ENCODE results near the gene IFT22.
A peak's percentile ranks its signal among the peaks of the same experiment; 100 is the strongest.
"Not testable (repeated sequence)": the region's sequence is repeated elsewhere in the genome, so short reads cannot be mapped to it uniquely, and the experiment has no call there.

The IFT22 gene

DNA sequence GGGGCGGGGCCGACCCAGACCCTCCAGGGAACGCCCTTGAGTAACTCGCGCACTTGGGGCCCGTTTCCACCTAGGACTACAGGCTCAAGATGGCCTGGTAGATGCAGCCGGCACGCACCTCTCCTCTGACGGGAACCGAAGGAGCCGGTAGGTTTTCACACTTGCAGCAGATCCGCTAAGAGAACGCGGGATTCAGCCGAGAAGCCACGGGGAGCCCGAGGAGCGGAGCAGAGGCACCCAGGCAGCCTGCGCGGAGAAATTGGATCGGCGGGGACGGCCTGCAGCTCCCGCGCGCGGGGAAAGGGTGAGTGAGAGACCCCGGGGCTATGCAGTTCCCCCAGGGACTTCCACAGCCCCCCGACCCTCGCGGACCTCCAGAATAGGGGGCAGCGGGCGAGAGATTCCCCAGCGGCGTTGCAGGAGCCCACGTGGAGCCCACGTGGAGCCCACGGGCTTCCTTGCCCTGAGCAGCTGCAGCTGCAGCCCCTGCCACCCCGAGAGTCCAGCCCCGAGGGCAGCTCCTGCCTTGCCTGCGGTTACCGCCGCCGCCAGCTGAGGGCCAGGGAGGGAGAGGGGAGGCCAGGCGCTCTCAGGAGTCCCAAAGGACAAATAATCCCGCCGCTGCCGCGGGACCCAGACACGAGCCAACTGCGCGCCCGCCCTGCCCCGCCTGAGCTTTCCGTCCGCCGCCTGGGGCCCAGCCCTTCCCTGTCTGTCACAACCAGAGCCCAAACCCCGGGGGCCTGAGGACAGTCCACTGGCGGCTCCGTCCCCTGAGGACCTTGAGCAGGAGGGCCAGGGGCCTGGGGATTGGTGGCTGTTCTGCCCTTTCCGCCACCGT is 13.1 kb downstream of the IFT22 start:
- peak; percentile 34 for DNase-seq

GRCh38 chr7:101306307-101306706 is 15.3 kb downstream of the IFT22 start:
- DNase-seq = no peak

- no peak for DNase-seq
These were observed 18.4 kb downstream of the IFT22 start for GRCh38 chr7:101303102-101303701.

DNA sequence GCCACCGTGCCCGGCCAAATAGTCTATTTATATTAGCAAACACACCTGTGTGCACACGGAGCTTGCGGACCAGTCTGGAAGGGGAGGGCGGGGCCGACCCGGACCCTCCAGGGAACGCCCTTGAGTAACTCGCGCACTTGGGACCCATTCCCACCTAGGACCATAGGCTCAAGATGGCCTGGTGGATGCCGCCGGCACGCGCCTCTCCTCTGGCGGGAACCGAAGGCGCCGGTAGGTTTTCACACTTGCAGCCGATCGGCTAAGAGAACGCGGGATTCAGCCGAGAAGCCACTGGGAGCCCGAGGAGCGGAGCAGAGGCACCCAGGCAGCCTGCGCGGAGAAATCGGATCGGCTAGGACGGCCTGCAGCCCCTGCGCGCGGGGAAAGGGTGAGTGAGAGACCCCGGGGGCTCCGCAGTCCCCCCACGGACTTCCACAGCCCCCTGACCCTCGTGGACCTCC is 18.9 kb downstream of the IFT22 start:
- DNase-seq = no peak

DNA sequence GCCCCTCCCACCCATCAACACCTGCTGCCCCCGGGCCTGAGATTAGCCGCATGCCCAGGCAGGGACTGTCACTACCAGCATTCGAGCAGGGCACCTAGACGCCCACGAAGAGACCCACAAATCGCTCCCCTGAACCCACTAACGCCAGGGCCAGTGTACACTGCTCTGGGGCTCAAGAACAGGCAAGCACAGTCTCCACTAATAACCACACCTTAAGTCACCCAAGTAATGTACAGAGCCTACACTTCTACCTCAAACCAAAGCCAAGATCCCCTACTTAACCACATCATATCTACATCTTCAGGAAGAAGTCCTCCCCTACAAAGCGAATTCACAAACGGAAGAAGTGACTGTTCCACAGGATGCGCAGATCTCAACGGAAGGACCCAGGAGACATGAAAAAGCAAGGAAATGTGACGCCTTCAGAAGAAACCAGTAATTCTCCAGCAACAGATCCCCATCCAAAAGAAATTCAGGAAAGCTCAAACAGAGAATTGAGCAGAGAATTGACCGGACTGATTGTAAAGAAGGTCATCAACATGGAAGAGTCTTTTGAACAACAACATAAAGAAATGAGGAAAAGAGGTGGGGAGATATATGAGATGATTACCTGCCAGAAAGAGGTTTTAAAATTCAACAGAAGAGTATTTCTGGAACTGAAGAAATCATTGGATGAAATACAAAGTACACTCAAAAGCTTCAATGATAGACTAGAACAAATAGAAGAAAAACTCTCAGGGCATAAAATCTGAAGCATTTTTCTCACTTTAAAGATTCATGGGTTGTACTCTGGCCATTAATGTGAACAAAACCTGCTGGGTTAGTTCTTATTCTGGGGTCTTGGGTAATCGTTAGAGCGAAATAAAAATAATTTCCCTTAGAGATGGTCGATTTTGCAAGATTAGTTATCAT is 20.9 kb downstream of the IFT22 start:
- DNase-seq = no peak

DNA sequence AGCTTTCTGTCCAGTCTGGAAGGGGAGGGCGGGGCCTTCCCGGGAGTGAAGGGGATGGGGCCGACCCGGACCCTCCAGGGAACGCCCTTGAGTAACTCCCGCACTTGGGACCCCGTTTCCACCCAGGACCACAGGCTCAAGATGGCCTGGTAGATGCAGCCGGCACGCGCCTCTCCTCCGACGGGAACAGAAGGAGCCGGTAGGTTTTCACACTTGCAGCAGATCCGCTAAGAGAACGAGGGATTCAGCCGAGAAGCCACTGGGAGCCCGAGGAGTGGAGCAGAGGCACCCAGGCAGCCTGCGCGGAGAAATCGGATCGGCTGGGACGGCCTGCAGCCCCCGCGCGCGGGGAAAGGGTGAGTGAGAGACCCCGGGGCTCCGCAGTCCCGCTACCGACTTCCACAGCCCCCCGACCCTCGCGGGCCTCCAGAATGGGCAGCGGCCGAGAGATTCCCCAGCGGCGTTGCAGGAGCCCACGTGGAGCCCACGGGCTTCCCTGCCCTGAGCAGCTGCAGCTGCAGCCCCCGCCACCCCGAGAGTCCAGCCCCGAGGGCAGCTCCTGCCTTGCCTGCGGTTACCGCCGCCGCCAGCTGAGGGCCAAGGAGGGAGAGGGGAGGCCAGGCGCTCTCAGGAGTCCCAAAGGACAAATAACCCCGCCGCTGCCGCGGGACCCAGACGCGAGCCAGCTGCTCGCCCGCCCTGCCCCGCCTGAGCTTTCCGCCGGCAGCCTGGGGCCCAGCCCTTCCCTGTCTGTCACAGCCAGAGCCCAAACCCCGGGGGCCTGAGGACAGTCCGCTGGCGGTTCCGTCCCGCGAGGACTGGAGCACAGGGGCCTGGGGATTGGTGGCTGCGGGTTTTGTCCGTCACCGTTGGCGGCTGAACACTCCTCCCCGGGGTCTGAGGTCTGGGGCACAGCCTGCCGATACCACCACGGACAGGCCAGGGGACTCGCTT is 21.8 kb downstream of the IFT22 start:
- no peak for DNase-seq

- DNase-seq = no peak
These were observed 26.8 kb downstream of the IFT22 start for GRCh38 chr7:101294832-101295121.

GRCh38 chr7:101294039-101294831 is 27.4 kb downstream of the IFT22 start:
- DNase-seq = no peak

- DNase-seq = not testable (repeated sequence)
These were observed 28.3 kb downstream of the IFT22 start for GRCh38 chr7:101293069-101294021.

GRCh38 chr7:101292566-101292965 is 29.0 kb downstream of the IFT22 start:
- not testable (repeated sequence) for DNase-seq

- peak; percentile 37 for DNase-seq
These were observed 31.2 kb downstream of the IFT22 start for GRCh38 chr7:101290186-101291037.

DNA sequence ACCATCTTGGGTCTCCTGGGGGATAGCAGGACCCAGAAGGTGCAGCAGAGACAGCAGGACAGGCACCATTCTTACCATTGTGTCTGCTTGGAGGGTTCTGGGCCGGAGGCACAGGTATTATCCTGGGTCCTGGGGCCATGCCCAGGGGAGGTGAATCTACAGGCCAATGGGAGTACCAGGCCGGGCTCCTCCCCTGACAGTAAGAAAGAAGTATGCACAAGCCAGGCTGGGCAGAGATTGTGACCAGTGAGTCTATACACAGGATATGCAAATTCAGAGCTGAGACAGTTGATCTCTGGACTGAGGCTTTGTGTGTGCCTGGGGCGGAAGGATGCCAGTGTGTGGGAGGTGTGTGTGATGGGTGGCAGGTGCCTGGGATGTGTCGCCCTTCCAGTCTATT is 31.9 kb downstream of the IFT22 start:
- DNase-seq = not testable (repeated sequence)

- DNase-seq = no peak
These were observed 33.2 kb downstream of the IFT22 start for GRCh38 chr7:101288439-101288838.

DNA sequence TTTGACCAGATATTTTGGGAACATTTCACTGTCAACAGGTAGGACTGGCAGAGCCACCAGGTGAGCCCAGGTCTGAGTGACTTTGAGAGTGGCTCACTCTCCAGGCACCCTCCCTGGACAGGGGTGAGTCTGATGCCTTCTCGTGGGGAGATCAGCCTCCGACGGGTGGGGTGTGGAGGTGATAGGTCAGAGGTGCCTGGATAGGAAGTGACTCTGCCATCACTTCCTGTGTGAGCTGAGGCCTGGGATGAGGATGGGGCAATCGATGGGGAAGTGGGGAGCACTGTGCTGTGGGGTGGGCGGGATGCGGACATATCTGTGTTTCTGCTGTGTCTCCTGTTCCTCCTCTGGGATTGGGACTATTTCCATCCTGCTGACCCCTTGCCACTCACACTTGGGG is 34.6 kb downstream of the IFT22 start:
- no peak for DNase-seq

DNA sequence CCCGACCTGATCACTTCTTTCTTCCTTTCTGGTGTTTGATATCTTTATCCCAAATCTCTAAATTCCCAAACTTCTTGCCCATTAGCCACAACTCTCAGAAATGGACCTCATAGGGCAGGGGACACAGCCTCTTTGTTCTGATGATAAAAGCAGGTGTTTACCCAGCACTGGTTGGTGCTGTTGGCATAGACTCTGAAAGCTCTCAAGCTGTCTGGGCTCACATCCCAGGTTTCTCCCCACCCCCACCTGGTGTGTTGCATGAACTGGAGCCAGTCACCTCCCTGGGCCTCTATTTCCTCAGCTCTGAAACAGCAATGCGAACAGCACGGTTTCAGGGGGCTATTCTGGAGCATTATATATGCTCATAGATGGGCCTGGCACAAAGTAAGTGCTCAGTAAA is 35.7 kb downstream of the IFT22 start:
- DNase-seq = not testable (repeated sequence)

DNA sequence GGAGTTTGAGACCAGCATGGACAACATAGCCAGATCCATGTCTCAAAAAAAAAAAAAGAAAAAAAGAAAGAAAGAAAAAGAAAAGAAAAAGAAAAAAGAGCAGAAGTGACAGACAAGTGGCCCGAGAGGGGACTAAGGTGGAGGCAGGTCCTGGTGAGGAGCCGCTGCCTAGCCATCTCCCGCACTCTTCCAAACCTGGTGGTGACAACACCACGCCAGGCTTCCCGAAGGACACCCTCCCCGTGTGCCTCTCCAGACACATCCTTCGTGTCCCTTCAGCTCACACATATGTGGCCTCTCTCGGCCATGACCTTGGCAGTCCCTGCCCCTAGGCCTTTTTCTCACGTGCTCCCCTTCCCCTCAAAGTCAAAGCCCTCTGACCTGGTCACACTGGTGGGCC is 36.4 kb downstream of the IFT22 start:
- no peak for DNase-seq

- DNase-seq = not testable (repeated sequence)
These were observed 40.7 kb downstream of the IFT22 start for GRCh38 chr7:101280912-101281311.

DNA sequence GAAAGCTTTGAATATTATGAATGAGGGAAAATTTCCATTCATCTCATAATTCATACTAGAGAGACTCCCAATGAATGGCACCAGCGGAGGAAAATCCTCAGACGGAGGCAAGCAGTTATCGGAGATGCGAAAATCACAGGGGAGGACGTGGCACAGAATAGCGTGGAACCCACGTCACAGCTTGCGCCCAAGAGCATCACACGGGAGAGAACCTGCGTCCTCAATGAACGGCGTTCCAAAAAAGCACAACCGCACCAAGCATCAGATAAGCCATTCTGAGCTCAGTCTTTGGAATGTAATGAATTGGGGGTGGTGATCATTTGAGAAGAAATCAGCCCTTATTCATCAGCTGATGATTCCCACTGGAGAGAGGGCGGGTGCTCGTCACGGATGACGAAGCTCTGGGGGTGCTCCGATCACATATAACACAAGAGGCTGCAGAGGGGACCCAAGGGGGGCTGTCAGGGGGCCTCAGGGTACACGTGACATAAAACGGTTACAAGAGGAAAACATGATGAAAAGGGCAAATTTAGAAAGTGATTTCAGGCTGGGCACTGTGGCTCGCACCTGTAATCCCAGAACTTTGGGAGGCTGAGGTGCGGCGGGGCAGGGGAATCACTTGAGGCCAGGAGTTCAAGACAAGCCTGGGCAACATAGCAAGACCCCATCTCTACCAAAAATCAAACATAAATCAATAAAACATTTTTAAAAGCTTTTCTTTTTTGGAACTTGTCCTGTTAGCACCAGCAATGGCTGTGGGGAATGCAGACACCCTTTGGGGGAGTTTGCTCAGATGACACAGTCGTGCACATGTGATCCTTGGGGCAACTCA is 42.9 kb downstream of the IFT22 start:
- DNase-seq = no peak
